HG02759 (cell line): ENCODE results near the gene GPR137B.
A peak's percentile ranks its signal among the peaks of the same experiment; 100 is the strongest.
"Not testable (repeated sequence)": the region's sequence is repeated elsewhere in the genome, so short reads cannot be mapped to it uniquely, and the experiment has no call there.

ENCODE experiments used
- ATAC-seq: cut with Tn5 transposase; IDR thresholded peaks from one replicate; pipeline ENCODE4 v1.9.1; 2021; ENCODE audit warnings: mild to moderate bottlenecking, moderate library complexity; ENCODE audit not compliant: unreplicated experiment

Gene GPR137B

GRCh38 chr1:236159704-236160539, 17.6 kb downstream of the GPR137B start:
- ATAC-seq: peak; percentile 54

GRCh38 chr1:236160540-236161127, 18.3 kb downstream of the GPR137B start:
- ATAC-seq: no peak

- ATAC-seq: no peak
Observed at GRCh38 chr1:236161230-236161629, 18.9 kb downstream of the GPR137B start.

- not testable (repeated sequence) for ATAC-seq
Observed at GRCh38 chr1:236161755-236162154, 19.4 kb downstream of the GPR137B start.

- ATAC-seq: no peak
Observed at GRCh38 chr1:236163463-236164153, 21.3 kb downstream of the GPR137B start.

GRCh38 chr1:236164273-236164672, 21.9 kb downstream of the GPR137B start:
- no peak for ATAC-seq

- no peak for ATAC-seq
Observed at GRCh38 chr1:236165238-236165981, 23.1 kb downstream of the GPR137B start.

- ATAC-seq: no peak
Observed at GRCh38 chr1:236166041-236166440, 23.7 kb downstream of the GPR137B start.

GRCh38 chr1:236167154-236167553, 24.8 kb downstream of the GPR137B start:
- ATAC-seq: no peak

GRCh38 chr1:236167578-236167977, 25.2 kb downstream of the GPR137B start:
- ATAC-seq: no peak

GRCh38 chr1:236168716-236169429, 26.5 kb downstream of the GPR137B start:
- ATAC-seq: no peak

GRCh38 chr1:236172041-236172579, 29.8 kb downstream of the GPR137B start:
- no peak for ATAC-seq

- ATAC-seq: no peak
Observed at GRCh38 chr1:236173174-236173767, 30.9 kb downstream of the GPR137B start.

GRCh38 chr1:236175642-236176336, 33.5 kb downstream of the GPR137B start:
- ATAC-seq: peak; percentile 84

- ATAC-seq: no peak
Observed at GRCh38 chr1:236176337-236177336, 34.3 kb downstream of the GPR137B start.

GRCh38 chr1:236179634-236180033, 37.3 kb downstream of the GPR137B start:
- ATAC-seq: no peak

- ATAC-seq: no peak
Observed at GRCh38 chr1:236181059-236181458, 38.7 kb downstream of the GPR137B start.

- no peak for ATAC-seq
Observed at GRCh38 chr1:236185687-236186086, 43.3 kb downstream of the GPR137B start.
